Measurements from ENCODE around the gene BASP1.

- no peak for TF ChIP-seq ZNF658 (tag by site-specific recombination; IDR thresholded peaks at IDR 0.05)
- TF ChIP-seq ATF2 (tag by site-specific recombination; IDR thresholded peaks at IDR 0.05; ENCODE audit: low read depth) = no peak
- TF ChIP-seq PATZ1 (tag by site-specific recombination; IDR thresholded peaks at IDR 0.05) = no peak
Measured at GRCh38 chr5:17265041-17265440, 47.6 kb downstream of the BASP1 start.

Data from HEK293 (cell line).